Stimulated activated CD4-positive, alpha-beta T cell treated with anti-CD3 and anti-CD28 coated beads, TNF-alpha, amount 100 ng/mL, for 1 hour (primary cell): Measurements from ENCODE around the gene PPM1H.

Source experiments
- DNase-seq, 3 donors: peaks; one replicate each; pipeline ENCODE4 v3.0.0-alpha.2; 2020; ENCODE audit warnings: low read depth in 3 of 3, low spot score in 1 of 3

The PPM1H gene

GRCh38 chr12:62656591-62657362, 278.2 kb downstream of the PPM1H start:
- DNase-seq = no peak

- no peak for DNase-seq
Observed at GRCh38 chr12:62655666-62656151, 279.2 kb downstream of the PPM1H start.

GRCh38 chr12:62654326-62655241, 280.4 kb downstream of the PPM1H start:
- DNase-seq = no peak

GRCh38 chr12:62653740-62654139, 281.2 kb downstream of the PPM1H start:
- DNase-seq = no peak

GRCh38 chr12:62653304-62653703, 281.6 kb downstream of the PPM1H start:
- DNase-seq = no peak

GRCh38 chr12:62651138-62651537, 283.8 kb downstream of the PPM1H start:
- DNase-seq = no peak

- DNase-seq = no peak
Observed at GRCh38 chr12:62649412-62650138, 285.4 kb downstream of the PPM1H start.

GRCh38 chr12:62647586-62647985, 287.4 kb downstream of the PPM1H start:
- no peak for DNase-seq

- DNase-seq = no peak
Observed at GRCh38 chr12:62646566-62646965, 288.4 kb downstream of the PPM1H start.

GRCh38 chr12:62643486-62643885, 291.5 kb downstream of the PPM1H start:
- no peak for DNase-seq

- no peak for DNase-seq
Observed at GRCh38 chr12:62642486-62642885, 292.5 kb downstream of the PPM1H start.

GRCh38 chr12:62640910-62641448, 294.0 kb downstream of the PPM1H start:
- no peak for DNase-seq

GRCh38 chr12:62637679-62638078, 297.3 kb downstream of the PPM1H start:
- DNase-seq = no peak

- no peak for DNase-seq
Observed at GRCh38 chr12:62635649-62636048, 299.3 kb downstream of the PPM1H start.

GRCh38 chr12:62632411-62632918, 302.5 kb downstream of the PPM1H start:
- no peak for DNase-seq

- DNase-seq = no peak
Observed at GRCh38 chr12:62631471-62632410, 303.2 kb downstream of the PPM1H start.

GRCh38 chr12:62629971-62630739, 304.8 kb downstream of the PPM1H start:
- DNase-seq = no peak

- no peak for DNase-seq
Observed at GRCh38 chr12:62629413-62629812, 305.5 kb downstream of the PPM1H start.

- DNase-seq = no peak
Observed at GRCh38 chr12:62627181-62627580, 307.8 kb downstream of the PPM1H start.
